Stimulated activated CD4-positive, alpha-beta T cell treated with anti-CD3 and anti-CD28 coated beads, Interleukin-15, amount 100 ng/mL, for 1 hour (primary cell): ENCODE data around the gene KCNMA1.

ENCODE experiments used
- DNase-seq, 2 donors: peaks; one replicate each; pipeline ENCODE4 v3.0.0-alpha.2; 2020; ENCODE audit warnings: low read depth in 1 of 2, low spot score in 1 of 2

The KCNMA1 gene

DNA sequence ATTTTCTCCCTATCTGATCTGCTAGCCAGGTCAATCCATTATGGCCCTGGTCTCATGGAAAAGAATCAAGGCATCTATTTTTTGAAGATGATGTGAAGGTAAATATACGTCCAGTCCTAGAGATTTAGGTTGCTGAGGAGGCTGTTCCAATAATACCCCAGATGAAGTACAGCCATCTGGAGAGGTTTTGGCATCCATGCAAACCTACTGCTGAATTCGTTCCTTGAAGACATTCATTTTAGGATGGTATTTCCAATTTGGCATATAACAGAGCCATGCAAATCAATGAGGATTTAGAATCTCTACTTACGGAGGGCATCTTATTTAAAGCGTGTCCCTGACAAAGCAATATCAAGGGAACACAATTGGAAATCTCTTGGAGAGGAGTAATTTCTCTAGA is 465.5 kb downstream of the KCNMA1 start:
- DNase-seq, result no peak

- DNase-seq, result no peak
These were observed 468.7 kb downstream of the KCNMA1 start for GRCh38 chr10:77168861-77169260.

GRCh38 chr10:77168161-77168560 is 469.4 kb downstream of the KCNMA1 start:
- no peak for DNase-seq

- no peak for DNase-seq
These were observed 472.0 kb downstream of the KCNMA1 start for GRCh38 chr10:77165445-77166208.

GRCh38 chr10:77164616-77165311 is 472.8 kb downstream of the KCNMA1 start:
- no peak for DNase-seq

DNA sequence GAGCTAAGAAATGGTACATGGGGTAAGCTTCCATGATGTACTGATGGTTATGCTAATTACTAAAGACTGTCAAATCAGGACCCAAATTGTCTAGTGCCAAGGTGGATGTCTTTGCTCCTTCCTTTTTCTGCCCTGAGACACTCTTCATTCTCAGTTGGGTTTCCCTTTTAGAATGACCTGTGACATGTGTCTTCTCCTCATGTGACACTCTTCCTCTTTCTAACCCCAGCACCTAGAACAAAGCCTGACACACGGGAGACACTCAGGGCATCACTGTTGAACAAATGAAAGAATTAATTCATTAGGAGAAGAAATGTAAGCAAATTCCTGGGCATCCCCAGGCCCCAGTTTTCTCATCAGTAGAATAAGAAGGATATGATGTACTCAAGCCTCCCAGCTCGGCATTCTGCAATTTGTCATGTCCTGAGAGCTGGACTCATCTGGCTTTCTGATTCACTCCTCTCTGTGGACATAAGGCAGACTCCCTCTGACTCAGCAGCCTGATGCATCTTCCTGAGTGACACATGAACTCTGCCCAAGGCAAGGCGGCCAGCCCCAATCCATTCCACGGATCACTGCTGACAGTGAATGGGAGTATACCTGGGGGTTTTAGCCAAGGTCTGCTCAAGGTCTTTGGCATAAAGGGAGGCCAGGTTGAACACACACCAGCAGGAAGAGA is 473.8 kb downstream of the KCNMA1 start:
- DNase-seq, result no peak

DNA sequence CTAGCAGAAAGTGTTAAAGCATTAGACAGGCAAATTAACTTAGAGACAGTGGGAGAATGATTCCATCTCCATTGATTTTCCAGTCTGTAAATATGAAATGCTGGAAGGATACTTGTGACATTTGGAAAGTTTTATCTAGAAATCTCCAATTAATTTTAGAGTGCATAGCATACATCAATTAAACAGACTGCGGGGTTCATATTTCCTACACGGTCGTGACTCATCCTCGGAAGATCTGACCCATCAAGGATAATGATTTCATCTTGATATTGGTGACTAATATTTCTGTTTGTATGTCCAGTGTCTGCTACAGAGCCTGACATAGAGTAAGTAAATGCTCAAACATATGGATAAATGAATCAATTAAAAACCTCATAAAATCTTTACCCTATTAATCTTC is 474.9 kb downstream of the KCNMA1 start:
- DNase-seq, result no peak

- DNase-seq, result no peak
These were observed 476.9 kb downstream of the KCNMA1 start for GRCh38 chr10:77160679-77161078.

DNA sequence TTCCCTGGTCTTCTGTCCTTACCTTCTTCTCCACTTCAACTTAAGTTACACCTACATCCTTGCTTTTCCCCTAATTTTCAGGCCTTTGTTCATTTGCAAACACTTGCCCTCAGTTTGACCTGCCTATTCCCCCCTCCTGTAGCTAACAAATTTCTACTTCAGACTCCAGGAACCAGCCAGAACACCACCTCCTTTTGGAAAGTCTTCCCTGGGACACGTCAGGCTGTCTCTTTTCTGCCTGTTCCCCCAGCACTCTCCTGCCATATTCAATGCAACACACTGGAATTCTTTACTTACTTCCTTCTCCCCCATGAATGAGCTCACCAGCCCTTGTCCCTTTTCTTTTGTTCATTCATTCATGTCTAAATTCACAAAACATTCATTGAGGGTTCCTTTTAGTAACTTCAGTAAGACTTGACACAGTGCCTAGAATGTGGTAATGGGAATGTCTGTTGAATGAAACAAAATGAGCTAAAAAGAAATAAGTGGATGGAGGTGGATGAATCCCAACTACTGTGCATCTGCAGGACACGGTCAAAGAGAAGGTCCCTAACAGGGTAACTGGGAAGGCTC is 478.0 kb downstream of the KCNMA1 start:
- DNase-seq, result no peak

GRCh38 chr10:77158666-77159065 is 478.9 kb downstream of the KCNMA1 start:
- no peak for DNase-seq

GRCh38 chr10:77157248-77158019 is 480.2 kb downstream of the KCNMA1 start:
- DNase-seq, result no peak

DNA sequence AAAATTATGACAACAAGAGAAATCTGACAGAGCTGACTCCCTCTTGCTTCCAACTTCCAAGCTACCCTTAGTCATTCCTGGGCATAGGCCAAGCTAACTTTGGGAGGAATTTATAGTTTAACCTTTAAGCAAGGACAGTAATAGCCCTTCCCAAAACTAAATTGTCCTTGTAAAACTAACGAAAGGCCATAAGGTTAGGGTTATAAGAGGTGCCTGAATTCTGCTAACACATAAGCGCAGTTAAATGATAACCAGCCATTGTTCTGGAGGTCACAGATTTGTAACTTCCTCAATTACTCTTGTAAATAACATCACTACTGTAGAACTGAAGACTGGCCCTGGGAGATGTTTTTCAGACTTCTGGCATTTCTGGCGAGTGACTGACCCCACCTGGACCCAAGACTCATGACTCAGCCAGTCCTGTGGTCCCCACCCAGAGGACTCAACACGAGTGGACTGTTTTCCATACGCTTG is 481.2 kb downstream of the KCNMA1 start:
- DNase-seq, result no peak

- no peak for DNase-seq
These were observed 485.4 kb downstream of the KCNMA1 start for GRCh38 chr10:77152256-77152655.

DNA sequence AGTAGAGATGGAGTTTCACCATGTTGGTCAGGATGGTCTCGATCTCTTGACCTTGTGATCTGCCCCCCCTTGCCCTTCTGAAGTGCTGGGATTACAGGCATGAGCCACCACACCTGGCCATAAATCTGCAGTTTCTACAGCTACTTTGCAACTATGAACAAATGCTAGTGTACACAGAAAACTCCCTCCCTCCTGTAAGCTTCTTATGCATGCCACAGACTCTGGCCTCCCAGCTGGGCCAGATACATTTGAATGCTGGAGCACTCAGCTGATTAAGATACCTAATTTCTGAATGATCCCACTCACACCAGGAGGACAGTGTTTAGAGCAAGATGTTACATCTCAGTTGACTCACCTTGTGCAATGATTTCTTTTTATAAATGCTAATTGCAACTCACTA is 486.2 kb downstream of the KCNMA1 start:
- DNase-seq, result no peak

DNA sequence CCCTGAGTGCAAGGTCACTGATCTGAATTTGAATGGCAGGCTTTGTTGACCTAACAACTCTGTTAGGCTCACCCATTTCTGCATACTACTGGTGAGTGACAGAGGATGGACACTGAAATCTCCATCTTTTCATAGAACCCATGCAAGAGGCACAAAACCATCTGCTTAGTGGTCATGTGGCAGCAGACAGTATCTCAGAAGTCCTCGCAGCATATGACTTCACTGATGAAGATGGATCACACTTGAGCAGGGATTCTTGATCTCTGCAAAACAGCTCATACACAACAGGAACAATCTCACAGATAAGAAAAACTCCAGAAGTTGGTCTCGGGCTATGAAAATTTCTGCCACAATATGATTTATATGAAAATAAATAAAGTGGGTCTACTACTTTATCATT is 487.9 kb downstream of the KCNMA1 start:
- no peak for DNase-seq

- DNase-seq, result no peak
These were observed 488.6 kb downstream of the KCNMA1 start for GRCh38 chr10:77149001-77149400.

DNA sequence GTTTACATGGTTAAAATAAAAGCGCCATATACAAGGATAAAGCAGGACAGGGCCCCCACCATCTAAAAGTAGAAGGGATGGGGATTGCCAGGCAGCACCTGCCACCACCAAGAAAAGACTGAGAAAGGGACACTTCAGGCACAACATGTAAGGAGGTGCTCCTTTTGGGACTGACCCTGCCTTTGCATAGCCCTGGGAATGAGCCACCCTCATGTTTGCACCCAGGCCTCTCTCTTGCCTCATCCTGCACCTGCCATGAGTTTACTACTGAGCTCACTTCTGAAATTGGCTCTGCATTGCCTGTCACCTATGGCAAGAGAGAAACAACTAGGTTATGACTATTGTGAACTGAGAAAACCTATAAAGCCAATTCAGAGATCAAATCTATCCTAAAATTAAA is 489.7 kb downstream of the KCNMA1 start:
- DNase-seq, result no peak

- DNase-seq, result no peak
These were observed 490.8 kb downstream of the KCNMA1 start for GRCh38 chr10:77146712-77147336.

DNA sequence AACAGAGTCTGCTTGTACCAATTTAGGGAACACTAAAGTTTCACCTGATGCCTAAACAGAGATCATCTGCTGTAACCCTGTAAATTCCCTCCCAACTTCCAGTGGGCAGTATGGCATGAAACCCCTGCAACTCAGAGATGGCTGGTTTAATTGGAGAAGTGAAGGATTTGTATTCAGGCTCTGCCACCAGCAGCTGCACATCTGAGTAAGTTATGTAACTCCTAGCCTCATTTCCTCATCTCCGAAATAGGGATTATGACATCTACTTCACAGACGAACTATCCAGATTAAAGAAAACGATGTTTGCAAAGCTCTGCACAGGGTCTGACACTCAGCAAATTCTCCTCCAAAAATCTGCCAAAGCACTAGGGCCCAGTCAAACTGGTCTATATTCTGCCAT is 493.0 kb downstream of the KCNMA1 start:
- no peak for DNase-seq
